K562 (cell line): Measurements from ENCODE around the gene ANAPC2. TPM values are rescaled to one million over a fixed set of nuclear protein-coding genes. Genes with fewer than 3 reads are reported as not detected.
A peak's percentile ranks its signal among the peaks of the same experiment; 100 is the strongest.

Source experiments
- ATAC-seq: fragments of 200-7000 bp; cut with Tn5 transposase; 3 replicates; pipeline ENCODE4 v1.9.1; 2020; ENCODE audit warnings: moderate library complexity
- BruUV-seq: library from RNA; stranded (reverse); fragments of 400-500 nt; replicated peaks from 2 replicates; lab custom pipeline; 2021; lab: Mats Ljungman, UMichigan
- CTCF ChIA-PET: fragments of 300-600 bp; formaldehyde crosslinking; extraction: SDS; loops from one replicate; lab custom pipeline; 2021; ENCODE audit warnings: low intra/inter-chr PET ratio; lab: Yijun Ruan, JAX
- POLR2A ChIA-PET: fragments of 300-600, 350-650 bp; sonication (Branson Sonifier 250); formaldehyde crosslinking; extraction: SDS; loops from one replicate; lab custom pipeline; 2021; ENCODE audit warnings: antibody characterized with exemption, inconsistent platforms; lab: Yijun Ruan, JAX
- DNase-seq, 4 experiments: peaks; one replicate each; pipeline versions ENCODE4 v3.0.0 to v3.0.0-alpha.2; 2011 to 2018; ENCODE audit warnings: low spot score in 3 of 4, mixed read lengths in 3 of 4; ENCODE audit errors: extremely low read depth in 1 of 4
- FAIRE-seq: peaks from 2 replicates; lab custom pipeline; 2011; peaks lifted over from hg19 to GRCh38; lab: Jason Lieb, UNC
- H2AFZ ChIP-seq: 2 replicates; pipeline ENCODE4 v1.6.0; 2011; ENCODE audit warnings: low read depth, low read length, control low read depth, inconsistent platforms
- H3K27ac ChIP-seq: fragments of 200-600 bp; 3 replicates; pipeline ENCODE4 v1.8.0; 2011; ENCODE audit warnings: low read depth, mild to moderate bottlenecking, control low read depth, inconsistent platforms, low read length, moderate library complexity, mixed read lengths; ENCODE audit errors: extremely low read depth
- H3K27me3 ChIP-seq, 2 experiments: fragments of 300-600 bp in 1 of 2; 2 replicates in 1 of 2; 3 replicates in 1 of 2; pipeline versions ENCODE4 v1.6.0 to v1.8.0; 2011; ENCODE audit warnings: inconsistent platforms in 2 of 2, low read length in 2 of 2, mild to moderate bottlenecking in 1 of 2, mixed read lengths in 1 of 2, moderate library complexity in 1 of 2; ENCODE audit not compliant: control insufficient read depth in 2 of 2, insufficient read depth in 2 of 2
- H3K36me3 ChIP-seq: fragments of 300-600 bp; 3 replicates; pipeline ENCODE4 v1.8.0; 2011; ENCODE audit warnings: mild to moderate bottlenecking, low read length, inconsistent platforms; ENCODE audit not compliant: control insufficient read depth, insufficient read depth
- H3K4me1 ChIP-seq, 2 experiments: fragments of 200-600 bp in 1 of 2; replicated peaks in 1 of 2; 2 replicates in 1 of 2; 3 replicates in 1 of 2; pipeline versions ENCODE4 v1.5.1 to v1.8.0; 2011; ENCODE audit warnings: inconsistent platforms in 2 of 2, low read length in 2 of 2, mild to moderate bottlenecking in 1 of 2, mixed read lengths in 1 of 2, moderate library complexity in 1 of 2; ENCODE audit not compliant: control insufficient read depth in 2 of 2, insufficient read depth in 2 of 2
- H3K4me2 ChIP-seq: 2 replicates; pipeline ENCODE4 v1.6.1; 2011; ENCODE audit warnings: low read length, control low read depth, inconsistent platforms, mixed read lengths; ENCODE audit not compliant: insufficient read depth
- H3K4me3 ChIP-seq: fragments of 200-600 bp; sonication (generic), shearing (Covaris generic); 2 replicates; pipeline ENCODE4 v1.5.1; 2016; ENCODE audit warnings: control low read depth, inconsistent platforms
- H3K79me2 ChIP-seq: fragments of 200-600 bp; 3 replicates; pipeline ENCODE4 v1.8.0; 2011; ENCODE audit warnings: low read length, inconsistent platforms; ENCODE audit not compliant: control insufficient read depth, insufficient read depth
- H3K9ac ChIP-seq, 2 experiments: 2 replicates each; pipeline versions ENCODE4 v1.6.0 to v1.6.1; 2011; ENCODE audit warnings: low read depth in 2 of 2, low read length in 2 of 2, control low read depth in 1 of 2, inconsistent platforms in 1 of 2, mild to moderate bottlenecking in 1 of 2, mixed read lengths in 1 of 2; ENCODE audit not compliant: insufficient read depth in 1 of 2
- H3K9me1 ChIP-seq: one replicate; pipeline ENCODE4 v1.6.0; 2011; ENCODE audit warnings: inconsistent platforms, mild to moderate bottlenecking, low read length, moderate library complexity; ENCODE audit not compliant: control insufficient read depth, insufficient read depth
- H3K9me3 ChIP-seq: replicated peaks from 2 replicates; pipeline ENCODE4 v1.5.1; 2011; ENCODE audit warnings: low read depth, low read length, inconsistent platforms; ENCODE audit not compliant: control insufficient read depth, insufficient read depth
- H4K20me1 ChIP-seq: replicated peaks from 2 replicates; pipeline ENCODE4 v1.6.1; 2011; ENCODE audit warnings: low read length, inconsistent platforms, mixed read lengths; ENCODE audit not compliant: control insufficient read depth, insufficient read depth
- ASH1L ChIP-seq: fragments of 450-650 bp; IDR thresholded peaks from 2 replicates; pipeline ENCODE4 v1.6.1; 2018; ENCODE audit warnings: borderline replicate concordance, mild to moderate bottlenecking, low read depth; ENCODE audit not compliant: partially characterized antibody
- CBX2 ChIP-seq: fragments of 200-600 bp; sonication (generic); IDR thresholded peaks from one replicate; pipeline ENCODE4 v1.6.1; 2012; ENCODE audit warnings: mild to moderate bottlenecking, low read length, inconsistent platforms; ENCODE audit not compliant: insufficient read depth, poor library complexity, severe bottlenecking
- DACH1 ChIP-seq: fragments of 450-650 bp; IDR thresholded peaks from 2 replicates; pipeline ENCODE4 v1.6.1; 2018; ENCODE audit not compliant: partially characterized antibody
- HDAC6 ChIP-seq: IDR thresholded peaks from 2 replicates; pipeline ENCODE4 v1.6.1; 2012; ENCODE audit warnings: low read depth, mild to moderate bottlenecking, control low read depth, inconsistent platforms, low read length, moderate library complexity
- LARP7 ChIP-seq: fragments of 450-650 bp; IDR thresholded peaks from 2 replicates; pipeline ENCODE4 v1.6.1; 2016
- POLR2G ChIP-seq: fragments of 200-400 bp; formaldehyde crosslinking; IDR thresholded peaks from 2 replicates; pipeline ENCODE4 v1.6.1; 2017; ENCODE audit warnings: low read depth, mild to moderate bottlenecking, antibody characterized with exemption, low read length, moderate library complexity
- ZFPM2 ChIP-seq: fragments of 250-450 bp; sonication (Bioruptor Pico); IDR thresholded peaks from 2 replicates; pipeline ENCODE4 v1.5.1; 2022; ENCODE audit warnings: mild to moderate bottlenecking
- ZNF57 ChIP-seq: fragments of 450-650 bp; formaldehyde crosslinking; IDR thresholded peaks from 2 replicates; pipeline ENCODE4 v1.4.0; 2020; ENCODE audit warnings: mild to moderate bottlenecking, moderate library complexity
- ZNF79 ChIP-seq: fragments of 250-450 bp; sonication (Bioruptor Pico); IDR thresholded peaks from 2 replicates; pipeline ENCODE4 v1.4.0; 2020; ENCODE audit warnings: low read depth, mild to moderate bottlenecking, moderate library complexity
- WGBS: fragments of 100-300 bp; shearing (Covaris generic); methylation state at CpG from one replicate; pipeline ENCODE4 v1.1.6; 2016; ENCODE audit warnings: low coverage, mixed read lengths; ENCODE audit not compliant: insufficient coverage; ENCODE audit errors: missing lambda C conversion rate; 5-methylcytosine and 5-hydroxymethylcytosine counted together
- in situ Hi-C: fragments of 300-500 bp; cut with MboI; formaldehyde crosslinking; loops from 4 replicates; pipeline ENCODE4 v1.15.0; 2018; ENCODE audit warnings: inconsistent platforms, mixed read lengths
- intact Hi-C: fragments of 100-400 bp; cut with micrococcal nuclease; formaldehyde crosslinking; loops from 2 replicates; pipeline ENCODE4 v1.14.2; 2022
- polyA plus RNA-seq, 8 experiments: library from polyadenylated mRNA; depleted of rRNA in 4 of 8; stranded (reverse) in 5 of 8; unstranded in 3 of 8; fragments of >200 nt; fragmentation: Nextera tagmentation in 2 of 8; fragmentation: Illumina TruSeq in 1 of 8; extraction: Ambion mirVana in 2 of 8; extraction: Trizol in 1 of 8; gene quantifications; 2 replicates each; pipeline versions ENCODE4 v1.2.1 to v1.2.3, GENCODE V29; 2011 to 2014; ENCODE audit warnings: inconsistent platforms in 1 of 8, missing spikeins in 1 of 8
- total RNA-seq, 7 experiments: library from RNA; depleted of rRNA in 6 of 7; stranded (reverse); fragments of >200 nt in 6 of 7; fragmentation: Illumina TruSeq in 2 of 7; extraction: Trizol in 2 of 7; gene quantifications; 2 replicates each; pipeline versions ENCODE4 v1.2.1 to v1.2.3, GENCODE V29; 2011 to 2021; ENCODE audit warnings: low replicate concordance in 1 of 7
- TF ChIP-seq, protein P1 (sequence below): fragments of 450-650 bp; IDR thresholded peaks from one replicate; pipeline ENCODE4 v1.6.1; 2018; ENCODE audit warnings: mild to moderate bottlenecking, moderate library complexity; ENCODE audit not compliant: partially characterized antibody
- TF ChIP-seq, protein P2 (sequence below), 2 experiments: fragments of 150-350 bp in 1 of 2; IDR thresholded peaks; 2 replicates each; pipeline ENCODE4 v1.6.1; 2012 to 2016; ENCODE audit warnings: low read depth in 2 of 2, low read length in 2 of 2, mild to moderate bottlenecking in 1 of 2, moderate library complexity in 1 of 2
- TF ChIP-seq, protein P3 (sequence below): sonication (generic); formaldehyde crosslinking; IDR thresholded peaks from 2 replicates; pipeline ENCODE4 v1.8.0; 2023; ENCODE audit warnings: mild to moderate bottlenecking, missing genetic modification reagents

Gene ANAPC2
- total and polyA plus RNA-seq, 9 of the 15 experiments (the other 6 are each of a cell fraction or from before 2014, with no cell fraction given), result 0.11 to 56.5 (median 17.1) TPM; not detected in 1

DNA sequence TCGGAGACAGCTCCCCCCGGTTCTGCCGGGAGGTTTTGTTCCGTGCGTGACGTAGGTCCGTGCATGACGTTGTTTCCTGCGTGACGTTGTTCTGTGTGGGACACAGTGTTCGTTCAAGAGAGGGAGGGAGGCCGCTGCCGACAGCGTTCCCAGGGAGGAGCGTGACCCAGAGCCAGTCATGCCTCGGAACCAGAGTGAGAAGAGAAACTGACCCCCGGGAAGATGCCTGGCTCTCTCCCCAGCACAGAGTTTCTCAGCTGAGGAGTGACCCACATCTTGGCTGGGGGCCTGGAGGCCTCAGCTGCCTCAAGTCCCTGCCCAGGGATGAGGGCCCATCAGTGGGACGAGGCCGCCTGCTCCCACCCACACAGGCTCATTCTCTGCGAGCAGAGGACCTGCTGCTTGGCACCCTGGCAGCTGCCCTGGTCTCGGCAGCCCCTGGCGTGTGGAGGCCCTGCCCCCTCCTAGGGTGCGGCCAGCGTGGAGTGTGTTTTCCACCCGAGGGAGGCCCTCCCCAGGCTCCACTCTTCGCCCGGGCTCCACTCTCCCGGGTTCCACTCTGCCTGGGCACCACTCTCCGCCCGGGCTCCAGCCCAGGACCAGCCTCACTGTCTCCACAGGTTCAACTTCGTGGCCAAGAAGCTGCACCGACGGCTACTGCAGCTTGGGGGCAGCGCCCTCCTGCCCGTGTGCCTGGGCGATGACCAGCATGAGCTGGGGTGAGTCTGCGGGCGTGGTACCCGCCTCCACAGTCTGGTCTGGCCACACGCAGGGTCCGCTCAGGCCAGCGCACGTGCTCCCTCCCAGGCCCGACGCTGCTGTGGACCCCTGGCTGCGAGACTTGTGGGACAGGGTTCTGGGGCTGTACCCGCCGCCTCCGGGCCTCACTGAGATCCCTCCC, 25.1 kb upstream of the ANAPC2 start (continued):
- TF ChIP-seq LARP7 (no peak), POLR2G (peak; percentile 56; the same call in 1 of the 2 replicates)

DNA sequence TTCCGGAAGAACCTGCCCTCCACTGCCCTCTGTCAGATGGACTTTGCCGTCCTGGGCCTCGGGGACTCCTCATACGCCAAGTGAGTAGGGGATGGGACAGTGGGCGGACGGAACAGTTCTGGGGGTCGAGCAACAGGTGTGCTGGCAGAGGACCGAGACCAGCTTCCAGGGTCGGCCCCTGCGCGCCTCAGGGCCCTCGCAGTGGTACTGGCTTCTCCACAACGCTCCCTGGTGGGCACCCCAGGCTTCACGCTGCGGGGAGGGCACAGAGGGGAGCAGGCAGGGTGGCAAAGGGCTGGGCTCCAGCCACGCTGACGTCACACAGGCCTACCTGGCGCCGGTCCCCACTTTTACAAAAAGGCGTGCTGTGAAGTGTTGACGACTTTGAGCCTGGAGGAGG, 24.2 kb upstream of the ANAPC2 start:
- Histone ChIP-seq H3K9me1 (no peaks in the 10 kb centered on the region), H3K27ac (no peak overlapping the region), H3K4me1 (peaks cover 5 to 55% of the 10 kb centered on the region in 2 experiments; a peak in 4 of 5 replicates), H3K4me3 (no peak overlapping the region), H3K79me2 (peaks cover 3% of the 10 kb centered on the region; the same call in 2 of the 3 replicates), H3K9me3 (no peaks in the 10 kb centered on the region), H3K27me3 (no peaks in the 10 kb centered on the region), H3K4me2 (no peak overlapping the region), H2AFZ (no peak overlapping the region), H4K20me1 (peaks cover 3% of the 10 kb centered on the region; the same call in 1 of the 2 replicates), H3K36me3 (peaks cover 48% of the 10 kb centered on the region; the same call in 2 of the 3 replicates), H3K9ac (peak overlapping the region in 1 of 2 experiments; percentile 55; a peak in 2 of 4 replicates)
- in situ Hi-C loops, result no loop called here
- TF ChIP-seq, protein P1, sequence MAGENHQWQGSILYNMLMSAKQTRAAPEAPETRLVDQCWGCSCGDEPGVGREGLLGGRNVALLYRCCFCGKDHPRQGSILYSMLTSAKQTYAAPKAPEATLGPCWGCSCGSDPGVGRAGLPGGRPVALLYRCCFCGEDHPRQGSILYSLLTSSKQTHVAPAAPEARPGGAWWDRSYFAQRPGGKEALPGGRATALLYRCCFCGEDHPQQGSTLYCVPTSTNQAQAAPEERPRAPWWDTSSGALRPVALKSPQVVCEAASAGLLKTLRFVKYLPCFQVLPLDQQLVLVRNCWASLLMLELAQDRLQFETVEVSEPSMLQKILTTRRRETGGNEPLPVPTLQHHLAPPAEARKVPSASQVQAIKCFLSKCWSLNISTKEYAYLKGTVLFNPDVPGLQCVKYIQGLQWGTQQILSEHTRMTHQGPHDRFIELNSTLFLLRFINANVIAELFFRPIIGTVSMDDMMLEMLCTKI, result no peak
- TF ChIP-seq CBX2 (no peak), ASH1L (no peak), ZFPM2 (CRISPR knock-in tag) (no peak), ZNF79 (CRISPR knock-in tag) (no peak), HDAC6 (no peak), DACH1 (no peak), ZNF57 (CRISPR knock-in tag) (no peak)
- TF ChIP-seq, protein P2, sequence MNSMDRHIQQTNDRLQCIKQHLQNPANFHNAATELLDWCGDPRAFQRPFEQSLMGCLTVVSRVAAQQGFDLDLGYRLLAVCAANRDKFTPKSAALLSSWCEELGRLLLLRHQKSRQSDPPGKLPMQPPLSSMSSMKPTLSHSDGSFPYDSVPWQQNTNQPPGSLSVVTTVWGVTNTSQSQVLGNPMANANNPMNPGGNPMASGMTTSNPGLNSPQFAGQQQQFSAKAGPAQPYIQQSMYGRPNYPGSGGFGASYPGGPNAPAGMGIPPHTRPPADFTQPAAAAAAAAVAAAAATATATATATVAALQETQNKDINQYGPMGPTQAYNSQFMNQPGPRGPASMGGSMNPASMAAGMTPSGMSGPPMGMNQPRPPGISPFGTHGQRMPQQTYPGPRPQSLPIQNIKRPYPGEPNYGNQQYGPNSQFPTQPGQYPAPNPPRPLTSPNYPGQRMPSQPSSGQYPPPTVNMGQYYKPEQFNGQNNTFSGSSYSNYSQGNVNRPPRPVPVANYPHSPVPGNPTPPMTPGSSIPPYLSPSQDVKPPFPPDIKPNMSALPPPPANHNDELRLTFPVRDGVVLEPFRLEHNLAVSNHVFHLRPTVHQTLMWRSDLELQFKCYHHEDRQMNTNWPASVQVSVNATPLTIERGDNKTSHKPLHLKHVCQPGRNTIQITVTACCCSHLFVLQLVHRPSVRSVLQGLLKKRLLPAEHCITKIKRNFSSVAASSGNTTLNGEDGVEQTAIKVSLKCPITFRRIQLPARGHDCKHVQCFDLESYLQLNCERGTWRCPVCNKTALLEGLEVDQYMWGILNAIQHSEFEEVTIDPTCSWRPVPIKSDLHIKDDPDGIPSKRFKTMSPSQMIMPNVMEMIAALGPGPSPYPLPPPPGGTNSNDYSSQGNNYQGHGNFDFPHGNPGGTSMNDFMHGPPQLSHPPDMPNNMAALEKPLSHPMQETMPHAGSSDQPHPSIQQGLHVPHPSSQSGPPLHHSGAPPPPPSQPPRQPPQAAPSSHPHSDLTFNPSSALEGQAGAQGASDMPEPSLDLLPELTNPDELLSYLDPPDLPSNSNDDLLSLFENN (IDR thresholded peaks at IDR 0.05; ENCODE audit: low read depth in 2 of 2, low read length in 2 of 2), result no peak
- TF ChIP-seq, protein P3, sequence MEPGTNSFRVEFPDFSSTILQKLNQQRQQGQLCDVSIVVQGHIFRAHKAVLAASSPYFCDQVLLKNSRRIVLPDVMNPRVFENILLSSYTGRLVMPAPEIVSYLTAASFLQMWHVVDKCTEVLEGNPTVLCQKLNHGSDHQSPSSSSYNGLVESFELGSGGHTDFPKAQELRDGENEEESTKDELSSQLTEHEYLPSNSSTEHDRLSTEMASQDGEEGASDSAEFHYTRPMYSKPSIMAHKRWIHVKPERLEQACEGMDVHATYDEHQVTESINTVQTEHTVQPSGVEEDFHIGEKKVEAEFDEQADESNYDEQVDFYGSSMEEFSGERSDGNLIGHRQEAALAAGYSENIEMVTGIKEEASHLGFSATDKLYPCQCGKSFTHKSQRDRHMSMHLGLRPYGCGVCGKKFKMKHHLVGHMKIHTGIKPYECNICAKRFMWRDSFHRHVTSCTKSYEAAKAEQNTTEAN (CRISPR knock-in tag), result no peak
- ChIA-PET POLR2A (interaction anchor here (1.0 kb wide), 1 partner anchor 8 kb away, joined by 3 read pairs; no protein-coding TSS in a partner anchor), CTCF (no interaction called here)
- DNase-seq, result no peak
- WGBS, result 83% methylated on average over 16 of the region's 21 CpGs
- intact Hi-C loops, result no loop called here
- no peak for FAIRE-seq
- no TSS peak for BruUV-seq
- no peak for ATAC-seq
